Activated CD8-positive, alpha-beta memory T cell treated with anti-CD3 and anti-CD28 coated beads for 4 hours (primary cell): ENCODE data around the gene NGEF.

Experiments
- DNase-seq, 2 donors: peaks; one replicate each; pipeline ENCODE4 v3.0.0-alpha.2; 2020; ENCODE audit warnings: low read depth in 2 of 2

NGEF gene

DNA sequence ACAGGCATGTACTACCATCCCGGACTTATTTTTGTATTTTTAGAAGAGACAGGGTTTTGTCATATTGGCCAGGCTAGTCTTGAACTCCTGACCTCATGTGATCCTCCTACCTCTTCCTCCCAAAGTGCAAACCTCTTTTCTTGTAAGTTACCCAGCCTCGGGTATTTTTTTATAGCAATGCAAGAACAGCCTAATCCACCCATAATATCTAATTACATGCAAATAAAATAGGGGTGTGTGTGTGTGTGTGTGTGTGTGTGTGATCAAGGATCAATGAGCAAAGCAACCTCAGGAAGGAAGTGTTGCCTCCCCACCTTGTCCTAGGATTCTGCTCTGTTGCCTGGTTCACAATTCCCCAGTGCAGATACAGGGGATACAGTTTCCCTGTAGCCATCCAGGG lies 45.6 kb downstream of the NGEF start:
- no peak for DNase-seq

GRCh38 chr2:232966122-232966521 lies 46.9 kb downstream of the NGEF start:
- no peak for DNase-seq

- DNase-seq, result no peak
Observed at GRCh38 chr2:232963913-232964312, 49.1 kb downstream of the NGEF start.

GRCh38 chr2:232960862-232961261 lies 52.2 kb downstream of the NGEF start:
- no peak for DNase-seq

DNA sequence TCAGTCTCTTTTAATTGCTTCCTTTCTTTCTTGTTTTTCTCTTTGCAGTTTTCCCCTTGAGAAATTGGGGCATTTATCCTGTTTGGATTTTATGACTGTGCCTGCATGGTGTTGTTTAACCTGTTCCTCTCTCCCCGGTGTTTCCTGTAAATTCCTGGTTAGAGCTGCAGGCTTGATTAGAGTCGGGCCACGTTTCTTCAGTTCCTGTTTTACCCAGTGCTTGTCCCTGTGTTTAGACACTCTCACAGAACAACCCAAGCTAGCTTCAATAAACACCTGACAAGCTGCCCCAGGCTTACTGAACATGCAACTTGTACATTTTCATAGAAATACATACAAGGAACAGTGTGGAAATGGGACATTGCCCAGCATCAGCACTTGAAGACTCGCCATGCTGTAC lies 53.9 kb downstream of the NGEF start:
- DNase-seq, result no peak

DNA sequence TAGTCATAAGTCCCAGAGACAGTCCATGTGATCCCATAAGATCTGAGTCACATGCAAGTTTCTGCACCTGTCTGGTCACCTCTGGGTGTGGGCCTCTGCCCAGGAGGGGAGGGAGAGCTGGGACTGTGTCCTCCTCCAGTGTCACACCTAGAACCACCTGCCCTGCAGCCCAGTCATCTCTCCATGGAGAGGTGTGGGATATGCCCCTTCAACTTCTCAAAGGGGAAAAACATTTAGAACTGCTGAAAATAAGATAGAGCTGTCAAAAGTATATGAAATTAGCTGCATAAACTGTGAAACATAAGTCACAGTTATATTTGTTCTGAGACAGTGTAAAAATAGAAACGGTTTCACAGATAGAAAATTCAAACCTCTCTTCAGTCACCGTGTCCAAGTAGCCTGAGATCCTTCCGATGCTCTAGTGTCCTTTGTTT lies 55.4 kb downstream of the NGEF start:
- DNase-seq, result no peak

DNA sequence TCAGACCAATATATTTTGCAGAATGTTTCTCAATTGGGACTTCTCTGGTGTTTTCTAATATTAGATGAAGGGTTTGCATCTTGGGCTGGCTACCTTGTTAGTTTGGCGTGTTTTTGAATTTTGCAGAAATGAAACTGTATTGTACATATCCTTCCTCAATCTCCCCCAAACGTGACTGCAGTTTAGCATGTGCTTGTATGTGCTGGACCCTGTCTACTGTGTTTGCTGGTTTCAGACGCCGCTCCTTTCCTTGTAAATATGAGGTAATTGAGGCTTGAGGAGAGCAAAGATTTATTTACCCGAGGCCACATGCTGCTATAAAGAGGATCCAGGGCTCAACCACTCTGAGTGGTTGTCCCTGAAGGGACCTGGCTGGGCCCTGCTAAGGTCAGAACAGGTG lies 57.2 kb downstream of the NGEF start:
- no peak for DNase-seq

GRCh38 chr2:232954691-232955090 lies 58.4 kb downstream of the NGEF start:
- no peak for DNase-seq

DNA sequence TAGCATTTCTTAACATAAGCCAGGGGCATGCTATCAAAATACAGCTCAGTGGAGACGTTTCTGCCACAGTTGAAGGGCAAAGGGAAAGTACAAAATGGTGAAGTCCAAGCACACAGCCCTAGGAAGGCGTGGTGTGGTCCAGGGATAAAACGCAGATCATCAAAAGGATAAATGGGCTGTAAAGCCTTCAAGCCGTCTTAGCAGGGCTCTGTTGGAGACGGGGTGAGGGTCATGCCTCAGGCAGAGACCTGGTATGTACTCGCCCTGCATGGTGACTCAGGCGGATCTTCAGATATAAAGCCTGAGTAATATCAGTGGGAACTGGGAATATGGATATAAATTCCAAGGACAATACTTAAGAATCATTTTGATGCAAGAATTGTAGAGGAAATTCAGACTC lies 61.2 kb downstream of the NGEF start:
- DNase-seq, result no peak

DNA sequence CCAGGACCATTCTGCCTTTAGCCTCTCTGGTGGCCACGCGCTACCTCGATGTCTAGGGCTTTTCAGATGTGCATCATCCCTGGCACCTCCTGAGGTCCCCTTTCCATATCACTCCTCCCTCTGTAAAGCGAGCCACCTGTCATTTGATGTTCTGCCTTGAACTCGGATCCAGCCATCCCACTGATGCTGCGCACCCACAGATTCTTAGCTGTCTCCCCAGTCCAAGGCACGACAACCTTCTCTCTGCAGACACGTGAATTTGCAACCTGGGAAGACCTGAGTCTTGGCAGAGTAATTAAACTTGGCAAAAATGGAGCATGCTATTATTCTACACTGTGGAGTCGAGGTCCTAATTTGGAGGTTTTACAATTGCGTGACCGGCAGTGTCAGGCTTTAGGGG lies 61.9 kb downstream of the NGEF start:
- DNase-seq, result no peak

DNA sequence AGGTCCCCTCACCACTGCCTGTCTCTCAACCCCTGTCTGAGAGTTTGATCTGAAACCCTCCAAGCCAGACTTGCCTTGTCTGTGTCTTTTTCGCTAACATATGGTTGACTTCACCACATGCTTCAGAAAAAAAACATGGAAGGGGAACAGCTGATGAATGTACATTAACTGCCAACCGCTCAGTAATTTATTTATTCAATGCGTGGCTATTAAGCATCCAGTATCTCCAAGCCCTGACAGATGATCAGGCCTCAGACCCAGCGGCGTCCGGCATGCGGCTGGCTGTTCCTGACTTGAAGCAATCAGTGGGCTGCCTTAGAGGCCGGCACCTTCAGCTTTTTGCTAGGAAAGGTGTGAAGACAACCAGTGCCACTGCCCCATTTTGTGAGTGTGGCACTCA lies 62.3 kb downstream of the NGEF start:
- no peak for DNase-seq

DNA sequence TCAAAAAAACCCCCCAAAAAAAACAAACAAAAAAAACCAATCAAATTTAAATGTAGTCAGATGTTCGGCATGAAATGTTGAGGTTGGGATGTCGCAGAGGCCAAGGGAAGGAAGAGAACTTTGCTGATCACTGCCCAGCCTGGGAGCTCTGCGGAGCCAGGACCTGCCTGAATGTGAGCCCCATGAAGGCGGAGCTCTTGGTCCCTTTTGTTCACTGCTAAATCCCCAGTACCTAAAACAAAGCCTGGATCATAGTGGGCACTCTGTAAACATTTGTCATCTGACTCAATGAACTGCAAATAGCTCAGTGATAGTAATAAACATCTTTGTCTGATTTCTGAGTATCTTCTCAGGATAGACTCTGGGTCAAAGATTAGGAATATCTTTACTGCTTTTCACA lies 64.0 kb downstream of the NGEF start:
- no peak for DNase-seq

GRCh38 chr2:232942831-232943230 lies 70.2 kb downstream of the NGEF start:
- DNase-seq, result no peak

- DNase-seq, result no peak
Observed at GRCh38 chr2:232941912-232942594, 71.0 kb downstream of the NGEF start.

DNA sequence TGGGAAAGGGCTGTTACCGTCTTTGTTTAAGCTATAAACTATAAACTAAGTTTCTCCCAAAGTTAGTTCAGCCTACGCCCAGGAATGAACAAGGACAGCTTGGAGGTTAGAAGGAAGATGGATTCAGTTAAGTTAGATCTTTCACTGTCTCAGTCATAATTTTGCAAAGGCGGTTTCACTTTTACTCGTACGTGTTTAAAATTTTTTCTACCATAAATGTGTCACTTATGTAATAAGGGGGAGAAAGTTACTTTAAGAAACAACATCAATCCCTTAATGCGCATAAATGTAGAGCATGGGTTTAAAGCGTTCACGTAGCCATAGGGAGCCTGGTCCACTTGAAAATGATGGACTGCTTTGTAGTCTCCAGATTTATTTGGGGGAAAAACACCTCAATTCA lies 71.7 kb downstream of the NGEF start:
- DNase-seq, result no peak

DNA sequence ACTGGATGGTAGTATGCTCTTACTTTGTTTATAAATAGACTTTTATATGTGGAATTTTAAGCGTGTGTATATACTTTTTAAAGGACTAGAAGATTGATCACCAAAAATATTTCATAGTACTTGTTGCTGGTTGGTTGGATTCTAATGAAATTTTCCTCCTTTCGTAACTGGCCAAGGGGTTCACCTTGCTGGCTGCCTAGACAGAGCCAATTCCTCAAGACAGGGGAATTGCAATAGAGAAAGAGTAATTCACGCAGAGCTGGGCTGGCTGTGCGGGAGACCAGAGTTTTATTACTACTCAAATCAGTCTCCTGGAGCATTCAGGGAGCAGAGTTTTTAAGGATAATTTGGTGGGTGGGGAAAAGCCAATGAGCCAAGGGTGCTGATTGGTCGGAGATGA lies 72.3 kb downstream of the NGEF start:
- no peak for DNase-seq

DNA sequence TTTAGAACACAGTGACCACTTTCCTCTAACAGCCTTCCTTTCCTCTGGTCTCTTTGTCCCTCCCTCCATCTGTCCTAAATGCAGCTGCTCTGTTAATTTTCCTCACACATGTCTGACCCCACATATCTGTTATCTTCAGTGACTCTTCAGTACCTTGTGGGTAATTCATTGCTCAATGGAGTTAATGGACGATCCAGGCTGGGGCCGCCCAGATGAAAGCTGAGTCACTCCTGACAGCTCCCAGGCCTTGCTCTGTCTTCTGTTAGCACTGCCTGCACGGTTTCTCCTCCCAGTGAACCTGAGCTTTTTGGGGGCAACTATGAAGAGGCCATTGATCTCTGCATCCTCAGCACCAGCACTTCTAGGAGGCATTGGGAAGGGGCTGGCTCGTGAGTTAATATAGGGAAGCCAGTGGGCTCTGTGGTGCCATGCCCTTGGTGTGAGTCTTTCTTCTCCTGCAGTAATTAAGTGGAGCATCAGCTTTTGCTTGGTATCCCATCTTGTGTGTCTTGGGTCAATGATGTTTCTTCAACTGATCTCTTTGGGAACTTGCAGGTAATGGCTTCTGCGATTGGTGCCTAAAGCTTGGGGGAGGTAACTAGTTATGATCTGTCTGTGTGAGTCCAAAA lies 75.7 kb downstream of the NGEF start:
- no peak for DNase-seq

DNA sequence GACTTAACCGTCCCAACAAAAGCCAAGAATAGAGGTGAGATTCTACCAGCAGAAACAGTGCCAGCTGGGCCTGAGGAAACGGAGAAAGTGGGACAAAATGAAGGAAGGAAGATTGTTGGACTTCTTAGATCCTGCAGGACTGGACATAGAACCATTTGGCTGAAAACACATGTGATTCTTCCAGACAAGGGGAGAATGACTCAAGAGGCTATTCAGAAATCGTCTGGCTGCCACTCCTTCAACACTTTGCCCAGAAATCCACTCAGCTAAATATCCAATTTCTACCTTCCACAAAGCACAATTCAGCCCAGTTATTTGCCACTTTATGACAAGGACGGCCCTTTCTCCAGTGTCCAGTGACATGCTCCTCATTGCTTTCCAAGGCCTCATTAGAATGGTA lies 81.4 kb downstream of the NGEF start:
- no peak for DNase-seq

GRCh38 chr2:232930059-232930400 lies 83.0 kb downstream of the NGEF start:
- DNase-seq, result no peak

GRCh38 chr2:232929303-232930058 lies 83.6 kb downstream of the NGEF start:
- no peak for DNase-seq

GRCh38 chr2:232928551-232929302 lies 84.3 kb downstream of the NGEF start:
- no peak for DNase-seq

GRCh38 chr2:232927793-232928550 lies 85.1 kb downstream of the NGEF start:
- DNase-seq, result no peak
